Chondrocyte (in vitro differentiated cells): ENCODE results near the gene CD1C. TPM values are rescaled to one million over a fixed set of nuclear protein-coding genes. Genes with fewer than 3 reads are reported as not detected.
"Not testable (repeated sequence)": the region's sequence is repeated elsewhere in the genome, so short reads cannot be mapped to it uniquely, and the experiment has no call there.

ENCODE experiments used
- DNase-seq: peaks from one replicate; pipeline ENCODE4 v3.0.0; 2021; ENCODE audit warnings: mixed read lengths, low spot score
- H3K27ac Mint-ChIP-seq: one replicate; pipeline ENCODE4 v1.8.0; 2021; ENCODE audit warnings: mild to moderate bottlenecking, moderate library complexity, mixed read lengths; ENCODE audit not compliant: unreplicated experiment
- H3K27me3 Mint-ChIP-seq: 2 replicates; pipeline ENCODE4 v1.8.0; 2021; ENCODE audit warnings: low read depth, mixed read lengths
- H3K36me3 Mint-ChIP-seq: 2 replicates; pipeline ENCODE4 v1.8.0; 2021; ENCODE audit warnings: low read depth, mixed read lengths
- H3K4me1 Mint-ChIP-seq: 2 replicates; pipeline ENCODE4 v1.8.0; 2021; ENCODE audit warnings: low read depth, mild to moderate bottlenecking, mixed read lengths
- H3K4me3 Mint-ChIP-seq: one replicate; pipeline ENCODE4 v1.8.0; 2021; ENCODE audit warnings: mild to moderate bottlenecking, moderate library complexity, mixed read lengths; ENCODE audit not compliant: unreplicated experiment
- H3K9me3 Mint-ChIP-seq: 2 replicates; pipeline ENCODE4 v1.8.0; 2021; ENCODE audit warnings: low read depth, mixed read lengths
- CTCF ChIP-seq: fragments of 200-600 bp; sonication (generic); IDR thresholded peaks from 2 replicates; pipeline ENCODE4 v1.5.0; 2021; ENCODE audit warnings: antibody characterized with exemption, mild to moderate bottlenecking, moderate library complexity
- total RNA-seq: library from RNA; stranded (reverse); gene quantifications from 3 replicates; pipeline ENCODE4 v1.2.1, GENCODE V29; 2021

Gene CD1C
- total RNA-seq, 1 donor from 2014 or later, result not detected

GRCh38 chr1:158335213-158335532 is 45.5 kb downstream of the CD1C start:
- TF ChIP-seq CTCF, result no peak
- H3K27ac Mint-ChIP-seq, result no peak overlapping the region
- no peaks in the 10 kb centered on the region for H3K4me1 Mint-ChIP-seq
- no peak for DNase-seq
- H3K36me3 Mint-ChIP-seq, result no peaks in the 10 kb centered on the region
- H3K9me3 Mint-ChIP-seq, result peaks cover 10% of the 10 kb centered on the region
- no peaks in the 10 kb centered on the region for H3K27me3 Mint-ChIP-seq
- no peak overlapping the region for H3K4me3 Mint-ChIP-seq

GRCh38 chr1:158336413-158336812 is 46.7 kb downstream of the CD1C start:
- DNase-seq, result not testable (repeated sequence)

More at GRCh38 chr1:158336413-158336812, 46.7 kb downstream of the CD1C start:
- not testable (repeated sequence) for H3K36me3 Mint-ChIP-seq, H3K27ac Mint-ChIP-seq, H3K27me3 Mint-ChIP-seq, H3K4me1 Mint-ChIP-seq, H3K4me3 Mint-ChIP-seq
- H3K9me3 Mint-ChIP-seq, result peaks cover 15% of the 10 kb centered on the region

Other genes starting within 250 kb of the CD1C start
- gene CD1D, start 109.0 kb upstream of the CD1C start, total RNA-seq, result not detected in 3 replicates
- not detected in 3 replicates for gene CD1A, start 35.5 kb upstream of the CD1C start, total RNA-seq
- gene CD1B, start 41.6 kb downstream of the CD1C start, total RNA-seq, result not detected in 3 replicates
- not detected in 3 replicates for gene CD1E, start 64.0 kb downstream of the CD1C start, total RNA-seq
- not detected in 3 replicates for gene OR10T2, start 109.5 kb downstream of the CD1C start, total RNA-seq
- gene OR10K2, start 136.3 kb downstream of the CD1C start, total RNA-seq, result not detected in 3 replicates
- gene OR10K1, start 171.9 kb downstream of the CD1C start, total RNA-seq, result not detected in 3 replicates
- gene OR10R2, start 182.3 kb downstream of the CD1C start, total RNA-seq, result not detected in 3 replicates